Renal cortex interstitium (tissue), 11 donors: ENCODE data around the gene GALNT2. TPM values are rescaled to one million over a fixed set of nuclear protein-coding genes. Genes with fewer than 3 reads are reported as not detected.

Experiments used
- DNase-seq, 11 donors: peaks; one replicate each; pipeline ENCODE4 v3.0.0-alpha.2; 2013; ENCODE audit warnings: low read depth in 9 of 11, low spot score in 4 of 11; ENCODE audit errors: extremely low read depth in 1 of 11
- polyA plus RNA-seq, 3 donors: library from polyadenylated mRNA; unstranded; fragments of 120-200 nt; gene quantifications; one replicate each; pipeline ENCODE4 v1.2.1, GENCODE V29; 2013; ENCODE audit not compliant: insufficient read length in 3 of 3

GALNT2 gene
- polyA plus RNA-seq, 3 donors = 57.1 to 65.1 (median 59.2) TPM

DNA sequence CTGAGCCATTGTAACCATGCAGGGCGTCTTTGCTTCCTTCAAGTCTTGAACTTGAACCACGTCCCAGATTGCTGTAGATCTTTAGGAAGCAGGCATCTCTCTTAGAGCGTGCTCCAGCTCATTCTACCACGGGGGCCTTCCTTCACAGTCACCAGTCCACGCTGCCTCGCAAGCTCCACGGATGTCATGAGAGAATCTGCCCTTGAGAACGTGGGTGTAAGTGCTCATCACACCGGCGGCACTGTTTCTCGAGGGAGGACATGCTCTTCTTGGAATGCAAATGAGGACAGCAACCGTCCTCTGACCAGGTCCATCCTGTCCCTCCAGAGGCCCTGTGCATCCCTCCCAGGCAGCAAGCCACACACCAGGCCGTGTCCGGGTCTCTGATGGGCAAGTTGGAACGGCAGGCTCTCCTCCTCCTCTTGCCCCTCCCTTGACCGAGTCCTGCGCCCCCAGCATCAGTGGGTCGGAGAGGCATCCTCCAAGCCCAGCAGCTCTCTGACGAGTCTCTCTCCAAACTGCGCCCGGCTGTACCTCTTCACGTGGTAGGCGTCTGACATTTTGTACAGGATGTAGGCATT, 256.0 kb downstream of the GALNT2 start:
- no peak for DNase-seq

- DNase-seq = no peak
These were observed 256.6 kb downstream of the GALNT2 start for GRCh38 chr1:230323686-230324085.

- no peak for DNase-seq
These were observed 260.2 kb downstream of the GALNT2 start for GRCh38 chr1:230326971-230327891.

DNA sequence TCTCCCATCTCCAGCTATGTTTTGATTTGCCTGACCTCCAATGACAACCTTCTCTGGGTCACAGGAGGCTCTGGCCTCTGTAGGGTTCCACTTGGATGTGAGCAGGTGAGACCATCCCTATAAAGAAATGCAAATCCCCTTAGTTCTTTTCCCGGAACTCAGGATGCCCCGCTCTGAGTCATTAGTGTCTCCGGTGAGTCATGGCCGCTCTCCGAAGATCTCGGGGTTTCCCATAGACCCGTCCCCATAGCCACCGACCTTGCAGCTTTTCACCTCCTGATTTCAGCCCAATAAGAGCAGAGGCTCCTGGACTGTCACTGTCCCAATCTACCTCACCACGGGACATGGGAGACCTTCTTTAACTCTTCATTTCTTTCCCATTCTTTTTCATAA, 260.9 kb downstream of the GALNT2 start:
- DNase-seq = no peak

DNA sequence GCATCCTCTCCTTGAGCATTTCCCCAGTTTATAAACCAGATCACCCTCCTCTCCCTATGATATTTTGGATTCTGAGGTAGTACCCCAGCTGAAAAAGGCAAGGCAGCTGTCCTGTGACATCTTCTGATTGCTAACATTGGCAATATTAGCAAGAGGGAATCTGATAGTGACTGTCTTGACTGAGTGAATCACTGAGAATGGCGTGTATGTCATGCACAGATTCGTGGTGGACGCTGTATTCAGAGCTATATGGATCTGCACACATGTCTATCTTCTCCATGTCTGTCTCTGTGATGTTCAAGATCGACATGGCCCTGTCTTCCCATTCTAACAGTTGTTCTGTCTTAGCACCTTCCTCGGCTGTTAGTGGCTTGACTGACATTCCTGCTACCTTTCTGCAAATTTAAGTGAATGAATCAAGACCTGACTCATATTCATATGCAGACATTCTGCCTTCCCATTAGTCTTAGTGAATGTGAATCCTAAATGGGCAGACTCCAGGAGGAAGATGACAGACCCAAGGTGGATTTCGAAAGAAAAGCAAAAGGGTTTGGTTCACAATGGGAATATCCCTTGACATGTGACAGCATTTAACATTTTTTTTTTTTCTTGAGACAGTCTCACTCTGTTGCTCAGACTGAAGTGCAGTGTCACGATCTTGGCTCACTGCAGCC, 261.4 kb downstream of the GALNT2 start:
- DNase-seq = no peak

DNA sequence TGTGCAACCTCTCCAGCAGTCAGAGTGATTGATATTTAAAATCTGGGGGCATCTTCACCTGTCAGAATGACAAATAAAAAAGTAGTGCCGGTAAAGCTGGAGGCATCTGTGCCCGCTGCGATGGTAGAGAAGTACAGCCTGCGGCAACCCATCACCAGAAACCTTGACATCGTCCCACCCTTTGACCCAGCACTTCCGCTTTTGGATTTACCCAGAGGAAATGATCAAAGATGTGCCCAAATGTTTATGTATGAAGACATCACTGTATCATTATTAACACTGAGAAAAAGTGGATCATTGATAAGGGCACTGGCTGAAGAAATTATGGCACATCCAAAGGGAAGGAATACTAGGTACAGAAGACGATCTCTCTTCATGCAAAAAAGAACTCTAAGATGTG, 263.1 kb downstream of the GALNT2 start:
- no peak for DNase-seq
